ENCODE data around the gene TRIL. TPM values are rescaled to one million over a fixed set of nuclear protein-coding genes. Genes with fewer than 3 reads are reported as not detected.

The TRIL gene
- total and polyA plus RNA-seq, 2 of the 13 experiments (the other 11 are each of a cell fraction or from before 2014, with no cell fraction given): 0.18 to 0.40 TPM

DNA sequence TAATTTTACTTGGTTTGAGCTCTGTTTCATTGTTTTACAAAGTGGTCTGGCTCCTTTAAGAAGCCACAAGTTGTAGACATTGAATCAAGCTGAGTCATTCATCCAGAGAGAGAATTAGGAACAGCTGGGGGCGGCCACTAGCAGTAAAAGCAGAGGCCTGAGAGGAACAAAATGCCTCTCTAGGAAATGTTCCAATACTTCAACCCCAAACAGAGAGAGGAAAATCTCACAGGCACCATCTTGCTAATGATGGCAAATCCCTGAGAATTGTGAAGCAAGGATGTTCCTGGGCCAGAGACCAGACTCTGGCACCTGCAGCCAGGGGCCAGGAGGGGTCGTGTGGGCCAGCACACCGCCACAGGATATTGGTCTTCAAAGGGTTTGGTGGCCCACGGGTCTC is 26.5 kb upstream of the TRIL start:
- Histone ChIP-seq H3K27me3 (ENCODE audit: control insufficient read depth in 1 of 2, insufficient read depth in 2 of 2, low read length in 2 of 2) (no peaks in the 10 kb centered on the region), H3K4me1 (ENCODE audit: insufficient read depth, low read length) (peaks cover 14% of the 10 kb centered on the region; the same call in 1 of the 2 replicates), H3K79me2 (ENCODE audit: insufficient read depth, low read length) (no peaks in the 10 kb centered on the region), H3K9me3 (ENCODE audit: low read length) (no peaks in the 10 kb centered on the region), H3K9ac (ENCODE audit: insufficient read depth, low read depth, low read length) (no peak overlapping the region), H3K27ac (ENCODE audit: extremely low read length, insufficient read depth, low read length) (no peak overlapping the region), H4K20me1 (ENCODE audit: insufficient read depth, low read length) (no peaks in the 10 kb centered on the region), H3K4me3 (replicated peaks in 1 of 3; ENCODE audit: insufficient read depth in 1 of 3, low read depth in 2 of 3, low read length in 3 of 3) (no peak overlapping the region), H2AFZ (ENCODE audit: low read length) (no peak overlapping the region), H3K36me3 (replicated peaks in 1 of 2; ENCODE audit: control insufficient read depth in 1 of 2, insufficient read depth in 2 of 2, low read length in 2 of 2) (no peaks in the 10 kb centered on the region), H3K4me2 (ENCODE audit: low read depth, low read length) (no peak overlapping the region)
- 57% methylated on average over 4 of the region's 4 CpGs for WGBS (ENCODE audit: low lambda C conversion rate)
- in situ Hi-C loops (cut with HindIII; ENCODE audit: extremely low pct_ligation_motif_present, low pct_unique_long_range_greater_than_20kb): no loop called here
- intact Hi-C loops (cut with micrococcal nuclease; ENCODE audit: unreplicated experiment): no loop called here
- ATAC-seq (no peak), FAIRE-seq (no peak), DNase-seq (ENCODE audit: low spot score) (no peak)
- POLR2A ChIA-PET: no interaction called here
- no TSS peak for BruUV-seq (replicated peaks)
- TF ChIP-seq RBM22 (optimal IDR thresholded peaks at IDR 0.05; ENCODE audit: low read length): no peak
- TF ChIP-seq NFE2L2 (IDR thresholded peaks at IDR 0.05; ENCODE audit: low read length): peak; percentile 52; the same call in 1 of the 2 replicates
- TF ChIP-seq, protein P1, sequence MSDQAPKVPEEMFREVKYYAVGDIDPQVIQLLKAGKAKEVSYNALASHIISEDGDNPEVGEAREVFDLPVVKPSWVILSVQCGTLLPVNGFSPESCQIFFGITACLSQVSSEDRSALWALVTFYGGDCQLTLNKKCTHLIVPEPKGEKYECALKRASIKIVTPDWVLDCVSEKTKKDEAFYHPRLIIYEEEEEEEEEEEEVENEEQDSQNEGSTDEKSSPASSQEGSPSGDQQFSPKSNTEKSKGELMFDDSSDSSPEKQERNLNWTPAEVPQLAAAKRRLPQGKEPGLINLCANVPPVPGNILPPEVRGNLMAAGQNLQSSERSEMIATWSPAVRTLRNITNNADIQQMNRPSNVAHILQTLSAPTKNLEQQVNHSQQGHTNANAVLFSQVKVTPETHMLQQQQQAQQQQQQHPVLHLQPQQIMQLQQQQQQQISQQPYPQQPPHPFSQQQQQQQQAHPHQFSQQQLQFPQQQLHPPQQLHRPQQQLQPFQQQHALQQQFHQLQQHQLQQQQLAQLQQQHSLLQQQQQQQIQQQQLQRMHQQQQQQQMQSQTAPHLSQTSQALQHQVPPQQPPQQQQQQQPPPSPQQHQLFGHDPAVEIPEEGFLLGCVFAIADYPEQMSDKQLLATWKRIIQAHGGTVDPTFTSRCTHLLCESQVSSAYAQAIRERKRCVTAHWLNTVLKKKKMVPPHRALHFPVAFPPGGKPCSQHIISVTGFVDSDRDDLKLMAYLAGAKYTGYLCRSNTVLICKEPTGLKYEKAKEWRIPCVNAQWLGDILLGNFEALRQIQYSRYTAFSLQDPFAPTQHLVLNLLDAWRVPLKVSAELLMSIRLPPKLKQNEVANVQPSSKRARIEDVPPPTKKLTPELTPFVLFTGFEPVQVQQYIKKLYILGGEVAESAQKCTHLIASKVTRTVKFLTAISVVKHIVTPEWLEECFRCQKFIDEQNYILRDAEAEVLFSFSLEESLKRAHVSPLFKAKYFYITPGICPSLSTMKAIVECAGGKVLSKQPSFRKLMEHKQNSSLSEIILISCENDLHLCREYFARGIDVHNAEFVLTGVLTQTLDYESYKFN (CRISPR knock-in tag; conservative IDR thresholded peaks at IDR 0.05): no peak
- TF ChIP-seq ZNF431 (CRISPR knock-in tag; IDR thresholded peaks at IDR 0.05; ENCODE audit: borderline replicate concordance, low read depth): no peak
- TF ChIP-seq FOXC1 (CRISPR knock-in tag; IDR thresholded peaks at IDR 0.05; ENCODE audit: borderline replicate concordance): no peak
- no peak for TF ChIP-seq GZF1 (CRISPR knock-in tag; IDR thresholded peaks at IDR 0.05)
- no peak for TF ChIP-seq SRY (CRISPR knock-in tag; IDR thresholded peaks at IDR 0.05)
- no peak for TF ChIP-seq HDAC6 (IDR thresholded peaks at IDR 0.05; ENCODE audit: low read depth, low read length)
- TF ChIP-seq CC2D1A (CRISPR knock-in tag; IDR thresholded peaks at IDR 0.05): no peak
- no peak for TF ChIP-seq ZNF251 (CRISPR knock-in tag; IDR thresholded peaks at IDR 0.05)
- 0 out of 2 replicates have a peak, but pooled peaks have one; percentile 33 for TF ChIP-seq NFE2 (CRISPR knock-in tag; IDR thresholded peaks at IDR 0.05)
- TF ChIP-seq, protein P2, sequence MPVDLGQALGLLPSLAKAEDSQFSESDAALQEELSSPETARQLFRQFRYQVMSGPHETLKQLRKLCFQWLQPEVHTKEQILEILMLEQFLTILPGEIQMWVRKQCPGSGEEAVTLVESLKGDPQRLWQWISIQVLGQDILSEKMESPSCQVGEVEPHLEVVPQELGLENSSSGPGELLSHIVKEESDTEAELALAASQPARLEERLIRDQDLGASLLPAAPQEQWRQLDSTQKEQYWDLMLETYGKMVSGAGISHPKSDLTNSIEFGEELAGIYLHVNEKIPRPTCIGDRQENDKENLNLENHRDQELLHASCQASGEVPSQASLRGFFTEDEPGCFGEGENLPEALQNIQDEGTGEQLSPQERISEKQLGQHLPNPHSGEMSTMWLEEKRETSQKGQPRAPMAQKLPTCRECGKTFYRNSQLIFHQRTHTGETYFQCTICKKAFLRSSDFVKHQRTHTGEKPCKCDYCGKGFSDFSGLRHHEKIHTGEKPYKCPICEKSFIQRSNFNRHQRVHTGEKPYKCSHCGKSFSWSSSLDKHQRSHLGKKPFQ (CRISPR knock-in tag; IDR thresholded peaks at IDR 0.05; ENCODE audit: insufficient replicate concordance): no peak
- TF ChIP-seq CREM (IDR thresholded peaks at IDR 0.05): no peak
- TF ChIP-seq CREM (CRISPR knock-in tag; IDR thresholded peaks at IDR 0.05): no peak
- CTCF ChIA-PET (ENCODE audit: low intra/inter-chr PET ratio, low total read pairs): no interaction called here

Data from HepG2 (cell line).